Neutrophil (primary cell): Measurements from ENCODE around the gene TARBP2.

Experiments used
- H3K27ac ChIP-seq: fragments of 200-600 bp; sonication (generic); 2 replicates; pipeline ENCODE4 v1.5.1; 2016; ENCODE audit warnings: mild to moderate bottlenecking, moderate library complexity
- H3K27me3 ChIP-seq: fragments of 200-600 bp; sonication (generic); 2 replicates; pipeline ENCODE4 v1.6.0; 2016; ENCODE audit warnings: mild to moderate bottlenecking
- H3K36me3 ChIP-seq: fragments of 200-600 bp; sonication (generic); 2 replicates; pipeline ENCODE4 v1.5.1; 2017
- H3K4me1 ChIP-seq, 2 experiments: fragments of 200-600 bp in 1 of 2; sonication (generic) in 1 of 2; 1 replicate in 1 of 2; 2 replicates in 1 of 2; pipeline versions ENCODE4 v1.5.1 to v1.6.1; 2013 to 2016; ENCODE audit warnings: low read depth in 1 of 2, low read length in 1 of 2, mild to moderate bottlenecking in 1 of 2, moderate library complexity in 1 of 2; ENCODE audit not compliant: control insufficient read depth in 1 of 2, insufficient read depth in 1 of 2
- H3K4me3 ChIP-seq, 2 experiments: fragments of 200-600 bp in 1 of 2; sonication (generic) in 1 of 2; 1 replicate in 1 of 2; 2 replicates in 1 of 2; pipeline ENCODE4 v1.5.1; 2013 to 2016; ENCODE audit warnings: low read depth in 1 of 2, low read length in 1 of 2, mild to moderate bottlenecking in 1 of 2, moderate library complexity in 1 of 2
- H3K9me3 ChIP-seq: fragments of 200-600 bp; sonication (generic); 2 replicates; pipeline ENCODE4 v1.5.1; 2016
- CTCF ChIP-seq: fragments of 200-600 bp; sonication (generic); IDR thresholded peaks from 2 replicates; pipeline ENCODE4 v1.5.1; 2016; ENCODE audit warnings: antibody characterized with exemption

The TARBP2 gene

GRCh38 chr12:53501615-53502181 is 615 bp downstream of the TARBP2 start:
- H3K27ac ChIP-seq, result peak overlapping the region; percentile 90
- H3K9me3 ChIP-seq, result no peaks in the 10 kb centered on the region
- H3K27me3 ChIP-seq, result peaks cover 13% of the 10 kb centered on the region
- H3K4me3 ChIP-seq, result peak overlapping the region; percentile 72 to 78
- H3K36me3 ChIP-seq, result no peaks in the 10 kb centered on the region
- TF ChIP-seq CTCF, result no peak
- peaks cover 22 to 27% of the 10 kb centered on the region in 2 experiments for H3K4me1 ChIP-seq

GRCh38 chr12:53502331-53502730 is 1.2 kb downstream of the TARBP2 start:
- Histone ChIP-seq H3K27me3 (peaks cover 13% of the 10 kb centered on the region), H3K27ac (peak overlapping the region; percentile 90), H3K4me3 (no peak overlapping the region), H3K36me3 (peaks cover 5% of the 10 kb centered on the region), H3K4me1 (peaks cover 22 to 27% of the 10 kb centered on the region in 2 experiments), H3K9me3 (no peaks in the 10 kb centered on the region)
- no peak for TF ChIP-seq CTCF

- no peaks in the 10 kb centered on the region for H3K9me3 ChIP-seq
- H3K4me3 ChIP-seq, result no peak overlapping the region
- H3K27me3 ChIP-seq, result peaks cover 12% of the 10 kb centered on the region
- peaks cover 22 to 27% of the 10 kb centered on the region in 2 experiments for H3K4me1 ChIP-seq
- no peak for TF ChIP-seq CTCF
- H3K27ac ChIP-seq, result no peak overlapping the region
- H3K36me3 ChIP-seq, result peaks cover 8% of the 10 kb centered on the region
These were observed 2.1 kb downstream of the TARBP2 start for GRCh38 chr12:53502983-53503728.

- no peak for TF ChIP-seq CTCF
- no peak overlapping the region for H3K27ac ChIP-seq
- H3K4me1 ChIP-seq, result peaks cover 25 to 29% of the 10 kb centered on the region in 2 experiments
- peaks cover 8% of the 10 kb centered on the region for H3K36me3 ChIP-seq
- H3K9me3 ChIP-seq, result no peaks in the 10 kb centered on the region
- no peak overlapping the region for H3K4me3 ChIP-seq
- peaks cover under 1% of the 10 kb centered on the region for H3K27me3 ChIP-seq
These were observed 3.2 kb downstream of the TARBP2 start for GRCh38 chr12:53504004-53504920.

GRCh38 chr12:53505086-53505485 is 4.0 kb downstream of the TARBP2 start:
- TF ChIP-seq CTCF, result no peak
- Histone ChIP-seq H3K9me3 (no peaks in the 10 kb centered on the region), H3K27me3 (no peaks in the 10 kb centered on the region)

More at GRCh38 chr12:53505086-53505485, 4.0 kb downstream of the TARBP2 start:
- Histone ChIP-seq H3K4me1 (peaks cover 17 to 23% of the 10 kb centered on the region in 2 experiments), H3K4me3 (no peak overlapping the region), H3K27ac (no peak overlapping the region), H3K36me3 (peaks cover 9% of the 10 kb centered on the region)
